ENCODE results near the gene MDGA2.

The MDGA2 gene

DNA sequence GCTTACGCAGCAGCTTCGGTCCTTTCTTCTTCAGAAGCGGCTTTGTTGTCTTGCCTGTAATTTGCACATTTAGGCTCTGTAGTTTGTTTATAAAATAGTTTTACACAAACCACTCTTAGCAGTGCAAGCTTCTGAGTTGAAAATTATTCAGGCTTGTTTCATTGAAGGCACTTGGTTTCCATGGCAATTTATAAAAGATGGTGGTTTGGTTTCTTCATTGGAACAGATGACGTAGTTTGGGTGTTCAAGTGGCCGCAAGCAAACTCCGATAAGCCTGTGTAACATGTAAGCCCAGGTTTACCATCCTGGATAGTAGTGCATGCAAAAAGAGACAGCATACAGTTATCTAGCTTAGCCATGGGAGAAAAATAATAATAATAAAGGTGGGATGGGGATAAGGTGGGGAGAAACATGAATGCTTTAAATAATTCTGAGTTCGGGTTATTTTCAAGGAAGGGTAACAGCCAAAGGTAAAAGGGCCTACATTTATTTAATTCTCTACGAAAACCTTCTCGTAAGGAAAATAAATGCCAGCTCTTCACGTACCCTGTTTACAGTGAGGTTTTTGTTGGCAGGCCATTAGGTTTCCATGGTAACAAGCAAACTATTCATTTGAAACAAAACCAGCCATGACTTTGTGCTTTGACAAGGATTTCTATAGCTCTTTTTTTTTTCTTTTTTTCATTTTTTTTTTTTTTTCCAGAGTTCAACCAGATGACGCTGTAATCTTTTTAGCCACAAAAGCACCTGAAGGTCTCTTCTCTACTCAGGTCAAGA lies 834.3 kb downstream of the MDGA2 start:
- Histone ChIP-seq H3K4me3 (ENCODE audit: insufficient read depth, low read length, poor library complexity, severe bottlenecking) (no peak overlapping the region), H3K79me2 (ENCODE audit: insufficient read depth, low read length) (no peaks in the 10 kb centered on the region), H3K4me2 (ENCODE audit: low read depth, low read length, poor library complexity, severe bottlenecking) (no peak overlapping the region), H2AFZ (ENCODE audit: low read depth, low read length, severe bottlenecking) (no peak overlapping the region), H3K27ac (ENCODE audit: low read depth, low read length) (no peak overlapping the region), H3F3A (ENCODE audit: insufficient read depth) (no peaks in the 10 kb centered on the region), H3K9me2 (replicated peaks; ENCODE audit: insufficient read depth, low read length) (no peaks in the 10 kb centered on the region), H3K36me3 (ENCODE audit: low read length) (no peaks in the 10 kb centered on the region), H3K9me3 (ENCODE audit: insufficient read depth, low read length) (no peaks in the 10 kb centered on the region), H4K20me1 (ENCODE audit: low read depth, low read length) (no peaks in the 10 kb centered on the region), H3K27me3 (ENCODE audit: low read length) (no peaks in the 10 kb centered on the region), H3K9ac (ENCODE audit: low read length) (no peak overlapping the region)
- no peak for TF ChIP-seq EZH2phosphoT487 (conservative IDR thresholded peaks at IDR 0.05; ENCODE audit: low read length)
- TF ChIP-seq, protein P1, sequence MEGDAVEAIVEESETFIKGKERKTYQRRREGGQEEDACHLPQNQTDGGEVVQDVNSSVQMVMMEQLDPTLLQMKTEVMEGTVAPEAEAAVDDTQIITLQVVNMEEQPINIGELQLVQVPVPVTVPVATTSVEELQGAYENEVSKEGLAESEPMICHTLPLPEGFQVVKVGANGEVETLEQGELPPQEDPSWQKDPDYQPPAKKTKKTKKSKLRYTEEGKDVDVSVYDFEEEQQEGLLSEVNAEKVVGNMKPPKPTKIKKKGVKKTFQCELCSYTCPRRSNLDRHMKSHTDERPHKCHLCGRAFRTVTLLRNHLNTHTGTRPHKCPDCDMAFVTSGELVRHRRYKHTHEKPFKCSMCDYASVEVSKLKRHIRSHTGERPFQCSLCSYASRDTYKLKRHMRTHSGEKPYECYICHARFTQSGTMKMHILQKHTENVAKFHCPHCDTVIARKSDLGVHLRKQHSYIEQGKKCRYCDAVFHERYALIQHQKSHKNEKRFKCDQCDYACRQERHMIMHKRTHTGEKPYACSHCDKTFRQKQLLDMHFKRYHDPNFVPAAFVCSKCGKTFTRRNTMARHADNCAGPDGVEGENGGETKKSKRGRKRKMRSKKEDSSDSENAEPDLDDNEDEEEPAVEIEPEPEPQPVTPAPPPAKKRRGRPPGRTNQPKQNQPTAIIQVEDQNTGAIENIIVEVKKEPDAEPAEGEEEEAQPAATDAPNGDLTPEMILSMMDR (IDR thresholded peaks at IDR 0.05; ENCODE audit: insufficient read depth, low read length, poor library complexity, severe bottlenecking) = no peak

DNA sequence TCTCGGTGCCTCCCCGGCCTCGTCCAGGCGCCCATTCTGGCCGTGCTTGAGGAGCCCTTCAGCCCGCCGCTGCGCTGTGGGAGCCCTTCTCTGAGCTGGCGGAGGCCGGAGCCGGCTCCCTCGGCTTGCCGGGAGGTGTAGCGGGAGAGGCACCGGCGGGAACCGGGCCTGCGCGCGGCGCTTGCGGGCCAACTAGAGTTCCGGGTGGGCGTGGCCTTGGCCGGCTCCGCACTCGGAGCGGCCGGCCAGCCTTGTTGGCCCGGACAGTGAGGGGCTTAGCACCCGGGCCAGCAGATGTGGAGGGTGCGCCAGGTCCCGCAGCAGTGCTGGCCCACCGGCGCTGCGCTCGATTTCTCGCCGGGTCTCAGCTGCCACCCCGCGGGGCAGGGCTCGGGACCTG lies 855.1 kb downstream of the MDGA2 start:
- TF ChIP-seq EZH2phosphoT487 (conservative IDR thresholded peaks at IDR 0.05; ENCODE audit: low read length) = no peak
- TF ChIP-seq, protein P1 (IDR thresholded peaks at IDR 0.05; ENCODE audit: insufficient read depth, low read length, poor library complexity, severe bottlenecking) = no peak
- Histone ChIP-seq H3K27me3 (ENCODE audit: low read length) (no peaks in the 10 kb centered on the region), H4K20me1 (ENCODE audit: low read depth, low read length) (no peaks in the 10 kb centered on the region), H3K36me3 (ENCODE audit: low read length) (no peaks in the 10 kb centered on the region), H3K4me3 (ENCODE audit: insufficient read depth, low read length, poor library complexity, severe bottlenecking) (no peak overlapping the region), H3K9me3 (ENCODE audit: insufficient read depth, low read length) (no peaks in the 10 kb centered on the region), H3K4me2 (ENCODE audit: low read depth, low read length, poor library complexity, severe bottlenecking) (no peak overlapping the region), H3K9ac (ENCODE audit: low read length) (no peak overlapping the region), H3K79me2 (ENCODE audit: insufficient read depth, low read length) (no peaks in the 10 kb centered on the region), H3K9me2 (replicated peaks; ENCODE audit: insufficient read depth, low read length) (no peaks in the 10 kb centered on the region), H2AFZ (ENCODE audit: low read depth, low read length, severe bottlenecking) (no peak overlapping the region), H3F3A (ENCODE audit: insufficient read depth) (no peaks in the 10 kb centered on the region), H3K27ac (ENCODE audit: low read depth, low read length) (no peak overlapping the region)

DNA sequence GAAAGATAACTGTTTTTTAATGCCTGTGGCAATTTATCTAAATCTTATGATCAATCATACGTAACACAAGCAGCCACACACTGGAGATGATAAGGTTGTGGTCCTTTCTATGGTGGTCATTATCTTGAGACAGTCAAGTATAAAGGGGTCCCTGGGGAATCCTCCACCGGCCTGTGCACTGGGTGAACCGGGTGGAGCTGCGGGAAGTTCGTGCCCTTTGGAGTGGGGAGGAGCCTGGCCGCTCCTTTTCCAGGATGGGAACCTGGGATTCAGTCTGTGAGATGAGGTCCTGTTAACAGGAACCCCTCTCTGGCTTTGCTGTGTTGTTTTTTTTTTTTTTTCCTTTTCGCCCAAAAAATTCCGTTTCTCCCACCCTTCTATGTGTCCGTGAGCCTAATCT lies 856.3 kb downstream of the MDGA2 start:
- H3K36me3 ChIP-seq (ENCODE audit: low read length) = no peaks in the 10 kb centered on the region
- TF ChIP-seq, protein P1 (IDR thresholded peaks at IDR 0.05; ENCODE audit: insufficient read depth, low read length, poor library complexity, severe bottlenecking) = no peak
- no peak for TF ChIP-seq EZH2phosphoT487 (conservative IDR thresholded peaks at IDR 0.05; ENCODE audit: low read length)
- no peaks in the 10 kb centered on the region for H3F3A ChIP-seq (ENCODE audit: insufficient read depth)
- H3K27me3 ChIP-seq (ENCODE audit: low read length) = no peaks in the 10 kb centered on the region
- no peak overlapping the region for H3K4me2 ChIP-seq (ENCODE audit: low read depth, low read length, poor library complexity, severe bottlenecking)
- H3K27ac ChIP-seq (ENCODE audit: low read depth, low read length) = no peak overlapping the region
- H3K9me3 ChIP-seq (ENCODE audit: insufficient read depth, low read length) = no peaks in the 10 kb centered on the region
- no peaks in the 10 kb centered on the region for H3K9me2 ChIP-seq (replicated peaks; ENCODE audit: insufficient read depth, low read length)
- H4K20me1 ChIP-seq (ENCODE audit: low read depth, low read length) = no peaks in the 10 kb centered on the region
- no peak overlapping the region for H3K9ac ChIP-seq (ENCODE audit: low read length)
- no peak overlapping the region for H2AFZ ChIP-seq (ENCODE audit: low read depth, low read length, severe bottlenecking)
- H3K79me2 ChIP-seq (ENCODE audit: insufficient read depth, low read length) = no peaks in the 10 kb centered on the region
- H3K4me3 ChIP-seq (ENCODE audit: insufficient read depth, low read length, poor library complexity, severe bottlenecking) = no peak overlapping the region

Data from SU-DHL-6 (cell line).